OCI-LY7 (cell line): ENCODE results near the gene RPL32. TPM values are rescaled to one million over a fixed set of nuclear protein-coding genes. Genes with fewer than 3 reads are reported as not detected.

ENCODE experiments used
- BruUV-seq: library from RNA; stranded (reverse); fragments of 400-500 nt; replicated peaks from 2 replicates; lab custom pipeline; 2021; lab: Mats Ljungman, UMichigan
- CTCF ChIA-PET: fragments of 300-600 bp; sonication (Branson Sonifier 250); formaldehyde crosslinking; loops from one replicate; lab custom pipeline; 2022; ENCODE audit warnings: antibody characterized with exemption; ENCODE audit not compliant: unreplicated experiment; lab: Charles Lee
- POLR2A ChIA-PET: fragments of 300-600 bp; sonication (Branson Sonifier 250); formaldehyde crosslinking; loops from one replicate; lab custom pipeline; 2022; ENCODE audit warnings: antibody characterized with exemption; lab: Charles Lee
- DNase-seq: peaks from one replicate; pipeline ENCODE4 v3.0.0-alpha.2; 2015; ENCODE audit warnings: low spot score
- H2AFZ ChIP-seq: fragments of 200-600 bp; sonication (generic), shearing (Covaris generic); 2 replicates; pipeline ENCODE4 v1.6.1; 2014; ENCODE audit warnings: mild to moderate bottlenecking, antibody characterized with exemption, low read length, moderate library complexity
- H3K27ac ChIP-seq: fragments of 200-600 bp; sonication (generic); 2 replicates; pipeline ENCODE4 v1.5.1; 2014; ENCODE audit warnings: mixed run types, low read depth, mild to moderate bottlenecking, moderate library complexity, low read length, inconsistent platforms; ENCODE audit not compliant: poor library complexity, severe bottlenecking
- H3K36me3 ChIP-seq: fragments of 200-600 bp; sonication (generic); 2 replicates; pipeline ENCODE4 v1.6.1; 2014; ENCODE audit warnings: mild to moderate bottlenecking, antibody characterized with exemption, low read length, moderate library complexity, mixed read lengths; ENCODE audit not compliant: insufficient read depth
- H3K4me1 ChIP-seq: fragments of 200-600 bp; sonication (generic); 2 replicates; pipeline ENCODE4 v1.5.1; 2014; ENCODE audit warnings: mild to moderate bottlenecking, low read length; ENCODE audit not compliant: insufficient read depth, poor library complexity, severe bottlenecking
- H3K4me2 ChIP-seq: fragments of 200-600 bp; sonication (generic); 2 replicates; pipeline ENCODE4 v1.6.1; 2014; ENCODE audit warnings: mild to moderate bottlenecking, low read length
- H3K4me3 ChIP-seq: fragments of 200-600 bp; sonication (generic); 2 replicates; pipeline ENCODE4 v1.5.1; 2014; ENCODE audit warnings: mild to moderate bottlenecking, low read depth, low read length; ENCODE audit not compliant: poor library complexity, severe bottlenecking
- H3K79me2 ChIP-seq: fragments of 200-600 bp; sonication (generic); 2 replicates; pipeline ENCODE4 v1.6.1; 2016; ENCODE audit warnings: low read depth, mild to moderate bottlenecking, low read length, moderate library complexity, mixed read lengths; ENCODE audit not compliant: insufficient read depth
- H3K9me2 ChIP-seq: fragments of 200-600 bp; sonication (generic); 2 replicates; pipeline ENCODE4 v1.6.1; 2016; ENCODE audit warnings: mild to moderate bottlenecking, low read length, mixed read lengths; ENCODE audit not compliant: insufficient read depth
- H3K9me3 ChIP-seq: fragments of 200-600 bp; sonication (generic); 2 replicates; pipeline ENCODE4 v1.6.1; 2014; ENCODE audit warnings: mild to moderate bottlenecking, mixed run types, low read length, mixed read lengths
- H4K20me1 ChIP-seq: fragments of 200-600 bp; sonication (generic); 2 replicates; pipeline ENCODE4 v1.6.1; 2014; ENCODE audit warnings: mild to moderate bottlenecking, antibody characterized with exemption, low read length, moderate library complexity, mixed read lengths; ENCODE audit not compliant: insufficient read depth
- CTCF ChIP-seq: fragments of 200-600 bp; sonication (generic); conservative IDR thresholded peaks from 2 replicates; pipeline ENCODE4 v1.5.1; 2014; ENCODE audit warnings: mild to moderate bottlenecking, antibody characterized with exemption, low read length, moderate library complexity, mixed read lengths
- EZH2phosphoT487 ChIP-seq: fragments of 200-600 bp; sonication (generic); IDR thresholded peaks from 2 replicates; pipeline ENCODE4 v1.6.1; 2018; ENCODE audit warnings: low read depth, borderline replicate concordance, mild to moderate bottlenecking, mixed run types, antibody characterized with exemption, low read length, moderate library complexity, mixed read lengths
- intact Hi-C: fragments of 100-400 bp; cut with micrococcal nuclease; formaldehyde crosslinking; loops from one replicate; pipeline ENCODE4 v1.10.0; 2022; ENCODE audit not compliant: unreplicated experiment
- total RNA-seq, 2 experiments: library from RNA; depleted of rRNA in 1 of 2; stranded (reverse); fragments of >200 nt in 1 of 2; shearing (Covaris generic) in 1 of 2; gene quantifications; 2 replicates each; pipeline ENCODE4 v1.2.3, GENCODE V29; 2014 to 2022

Gene RPL32
- total RNA-seq, 2 experiments from 2014 or later: 2,099 to 3,717 TPM

DNA sequence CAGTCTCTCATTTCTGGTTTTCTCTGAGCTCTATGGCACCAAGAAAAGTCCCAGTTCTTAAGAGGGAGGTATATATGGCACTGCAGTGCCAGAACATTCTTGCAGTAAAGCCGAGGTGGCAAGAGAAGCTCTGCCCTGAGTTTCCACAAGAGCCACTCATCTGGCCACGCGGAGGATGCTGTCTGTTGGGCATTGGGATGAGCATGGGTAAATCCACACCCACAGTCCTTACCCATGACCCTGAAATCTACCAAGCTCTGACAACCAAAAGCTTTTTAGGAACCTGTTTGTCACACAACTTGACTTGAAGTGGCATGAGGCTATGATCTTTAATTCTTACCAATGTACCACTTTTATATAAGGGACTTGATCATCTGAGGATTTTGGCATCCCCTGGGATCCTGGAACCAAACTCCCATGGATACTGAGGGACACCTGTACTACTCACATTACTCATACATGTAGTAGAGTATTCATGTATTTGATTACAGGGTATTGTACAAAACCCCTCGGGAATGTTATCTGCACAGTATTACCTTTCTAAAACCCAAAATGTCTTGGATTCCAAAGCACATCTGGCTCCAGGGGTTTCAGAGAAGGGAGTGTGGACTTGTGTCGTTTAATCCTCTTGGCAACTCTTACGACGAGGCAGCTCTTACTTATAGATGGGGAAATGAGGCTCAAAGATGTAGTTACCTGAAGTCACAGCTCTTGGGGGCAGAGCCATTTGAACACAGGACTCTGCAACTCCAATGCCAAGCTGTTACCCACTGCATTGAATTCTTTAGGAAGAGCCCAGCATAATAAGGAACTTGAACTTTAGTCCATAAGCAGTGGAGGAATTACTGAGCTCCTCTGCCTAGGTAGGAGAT, 8.8 kb downstream of the RPL32 start:
- H4K20me1 ChIP-seq: peaks cover 28% of the 10 kb centered on the region
- CTCF ChIA-PET: interaction anchor here (1.0 kb wide), 1 partner anchor 123 kb away, joined by 3 read pairs; no protein-coding TSS in a partner anchor
- H3K4me2 ChIP-seq: no peak overlapping the region
- H3K27ac ChIP-seq: peak overlapping the region; percentile 50
- no TSS peak for BruUV-seq
- no peak overlapping the region for H2AFZ ChIP-seq
- peaks cover 14% of the 10 kb centered on the region for H3K79me2 ChIP-seq
- no peaks in the 10 kb centered on the region for H3K9me3 ChIP-seq
- no peak for DNase-seq
- POLR2A ChIA-PET: interaction anchor here (0.7 to 1.8 kb wide), 4 partner anchors 8 to 124 kb away, joined by 3 to 4 read pairs (median 3); no protein-coding TSS in a partner anchor
- intact Hi-C loops: no loop called here
- peaks cover 87% of the 10 kb centered on the region for H3K36me3 ChIP-seq
- H3K4me3 ChIP-seq: no peak overlapping the region
- H3K9me2 ChIP-seq: no peaks in the 10 kb centered on the region
- H3K4me1 ChIP-seq: peaks cover 37% of the 10 kb centered on the region
- TF ChIP-seq EZH2phosphoT487: no peak
- TF ChIP-seq CTCF: no peak

GRCh38 chr3:12831301-12831866, 10.0 kb downstream of the RPL32 start:
- Histone ChIP-seq H3K4me1 (peaks cover 25% of the 10 kb centered on the region), H3K9me2 (no peaks in the 10 kb centered on the region), H3K4me3 (no peak overlapping the region), H3K79me2 (peaks cover 2% of the 10 kb centered on the region; the same call in 1 of the 2 replicates), H3K9me3 (no peaks in the 10 kb centered on the region), H4K20me1 (peaks cover 21% of the 10 kb centered on the region), H3K27ac (peak overlapping the region; percentile 50), H3K4me2 (no peak overlapping the region), H2AFZ (no peak overlapping the region), H3K36me3 (peaks cover 75% of the 10 kb centered on the region)
- DNase-seq: peak; percentile 30
- ChIA-PET POLR2A (no interaction called here), CTCF (no interaction called here)
- TF ChIP-seq EZH2phosphoT487 (no peak), CTCF (no peak)
- intact Hi-C loops: no loop called here
- BruUV-seq: no TSS peak
